Thymus (tissue), 11 donors: ENCODE measurements around the gene PITRM1. TPM values are rescaled to one million over a fixed set of nuclear protein-coding genes. Genes with fewer than 3 reads are reported as not detected.

Experiments
- DNase-seq, 9 donors: peaks; one replicate each; pipeline ENCODE4 v3.0.0-alpha.2; 2013; ENCODE audit warnings: low spot score in 9 of 9, low read depth in 6 of 9, missing footprints in 1 of 9
- H3K27ac ChIP-seq, 2 donors: one replicate each; pipeline ENCODE4 v1.5.1; 2013; ENCODE audit warnings: control low read depth in 1 of 2, low read depth in 1 of 2, low read length in 1 of 2, mild to moderate bottlenecking in 1 of 2, moderate library complexity in 1 of 2
- H3K27me3 ChIP-seq, 2 donors: one replicate each; pipeline ENCODE4 v1.5.1; 2013; ENCODE audit warnings: low read length in 1 of 2; ENCODE audit not compliant: control insufficient read depth in 2 of 2, insufficient read depth in 1 of 2
- H3K36me3 ChIP-seq, 2 donors: one replicate each; pipeline ENCODE4 v1.5.1; 2013; ENCODE audit warnings: low read length in 1 of 2, mild to moderate bottlenecking in 1 of 2, moderate library complexity in 1 of 2; ENCODE audit not compliant: control insufficient read depth in 2 of 2, insufficient read depth in 2 of 2
- H3K4me1 ChIP-seq, 2 donors: one replicate each; pipeline ENCODE4 v1.5.1; 2013; ENCODE audit warnings: low read length in 2 of 2; ENCODE audit not compliant: control insufficient read depth in 2 of 2, insufficient read depth in 2 of 2
- H3K4me3 ChIP-seq, 2 donors: one replicate each; pipeline ENCODE4 v1.5.1; 2013; ENCODE audit warnings: low read length in 2 of 2, control low read depth in 1 of 2, mild to moderate bottlenecking in 1 of 2
- H3K9me3 ChIP-seq, 2 donors: one replicate each; pipeline ENCODE4 v1.5.1; 2013; ENCODE audit warnings: low read length in 1 of 2, mild to moderate bottlenecking in 1 of 2; ENCODE audit not compliant: control insufficient read depth in 2 of 2, insufficient read depth in 1 of 2
- WGBS: extraction: QIAGEN DNeasy Blood & Tissue Kit; methylation state at CpG from one replicate; pipeline ENCODE4 v1.1.7; 2013; 5-methylcytosine and 5-hydroxymethylcytosine counted together
- polyA plus RNA-seq: library from polyadenylated mRNA; stranded (reverse); fragments of 200-250 nt; gene quantifications from one replicate; pipeline ENCODE4 v1.2.3, GENCODE V29; 2013
- total RNA-seq: library from RNA; stranded (reverse); fragments of 120-200 nt; gene quantifications from one replicate; pipeline ENCODE4 v1.2.4, GENCODE V29; 2013
- donor health status: healthy.

The PITRM1 gene
- total and polyA plus RNA-seq, 2 donors, result 50.1 to 159 TPM

DNA sequence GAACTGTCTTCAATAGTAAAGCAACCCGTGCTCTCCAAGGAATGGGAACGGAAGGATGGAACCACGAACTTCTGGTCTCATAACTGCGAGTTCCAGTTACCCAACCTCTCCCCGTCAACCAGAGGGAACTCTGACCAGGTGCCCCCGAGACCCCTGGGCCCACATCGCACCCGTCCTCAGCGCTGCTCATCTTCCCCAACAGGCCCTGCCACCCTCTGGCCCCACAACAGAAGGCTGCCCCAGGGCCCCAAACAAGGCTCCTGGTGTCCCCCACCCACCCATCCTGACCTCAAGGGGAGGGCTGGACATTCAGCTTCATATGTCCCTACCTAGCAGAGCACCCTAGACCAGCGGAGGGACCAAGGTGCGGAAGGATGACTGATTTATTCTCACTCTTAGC is 22.7 kb downstream of the PITRM1 start:
- H3K4me3 ChIP-seq, result no peak overlapping the region
- no peak overlapping the region for H3K27ac ChIP-seq
- H3K9me3 ChIP-seq, result no peaks in the 10 kb centered on the region
- H3K27me3 ChIP-seq, result no peaks in the 10 kb centered on the region
- 93% methylated on average over 11 of the region's 11 CpGs for WGBS
- H3K4me1 ChIP-seq, result peaks cover 0 to 3% of the 10 kb centered on the region in 2 donors
- H3K36me3 ChIP-seq, result peaks cover 79 to 80% of the 10 kb centered on the region in 2 donors
- no peak for DNase-seq

DNA sequence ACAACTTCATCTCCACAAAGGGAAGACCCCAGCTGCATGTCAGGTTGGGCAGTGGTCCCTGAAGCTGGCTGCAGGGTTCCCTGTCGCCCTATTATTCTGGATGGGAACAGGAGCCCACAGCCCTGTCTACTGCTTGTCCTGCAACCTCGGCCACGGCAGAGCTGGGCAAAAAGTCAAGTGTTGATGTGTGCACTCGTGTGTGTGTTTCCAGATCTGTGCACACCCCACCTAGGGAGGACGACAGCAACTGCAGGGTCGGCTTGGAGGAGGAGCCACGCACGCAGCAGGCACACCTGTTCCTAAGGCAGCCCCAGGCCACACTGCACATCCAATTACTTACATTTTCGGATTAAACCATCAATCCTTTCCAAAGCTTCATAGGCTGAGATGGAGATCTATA is 23.6 kb downstream of the PITRM1 start:
- H3K36me3 ChIP-seq, result peaks cover 81% of the 10 kb centered on the region in 2 donors
- no peaks in the 10 kb centered on the region for H3K9me3 ChIP-seq
- no peak overlapping the region for H3K4me3 ChIP-seq
- DNase-seq, result no peak
- H3K27ac ChIP-seq, result no peak overlapping the region
- H3K4me1 ChIP-seq, result peaks cover 0 to 3% of the 10 kb centered on the region in 2 donors
- no peaks in the 10 kb centered on the region for H3K27me3 ChIP-seq
- WGBS, result 97% methylated on average over 9 of the region's 9 CpGs

DNA sequence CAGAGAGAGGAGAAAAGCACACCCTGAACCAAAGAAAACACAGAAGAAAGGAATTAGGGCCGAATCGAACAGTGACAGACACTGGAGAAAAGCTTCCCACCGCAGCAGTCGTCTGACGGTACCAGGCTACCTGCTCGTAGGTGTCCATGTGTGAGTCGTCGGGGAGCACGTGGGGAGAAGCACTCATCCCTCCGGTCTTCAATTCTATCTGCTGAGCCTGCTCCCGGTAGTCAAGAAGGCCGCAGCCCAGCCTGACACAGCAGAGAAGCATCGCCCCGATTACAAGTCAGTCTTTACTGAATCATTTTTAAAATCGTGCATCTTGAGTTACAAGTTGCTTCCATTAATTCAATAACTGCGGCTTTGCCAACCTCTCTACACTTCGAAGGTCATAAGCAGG is 24.5 kb downstream of the PITRM1 start:
- peaks cover 86 to 88% of the 10 kb centered on the region in 2 donors for H3K36me3 ChIP-seq
- peaks cover 0 to 3% of the 10 kb centered on the region in 2 donors for H3K4me1 ChIP-seq
- no peak overlapping the region for H3K27ac ChIP-seq
- no peaks in the 10 kb centered on the region for H3K9me3 ChIP-seq
- 95% methylated on average over 17 of the region's 17 CpGs for WGBS
- no peak for DNase-seq
- H3K27me3 ChIP-seq, result no peaks in the 10 kb centered on the region
- H3K4me3 ChIP-seq, result no peak overlapping the region

DNA sequence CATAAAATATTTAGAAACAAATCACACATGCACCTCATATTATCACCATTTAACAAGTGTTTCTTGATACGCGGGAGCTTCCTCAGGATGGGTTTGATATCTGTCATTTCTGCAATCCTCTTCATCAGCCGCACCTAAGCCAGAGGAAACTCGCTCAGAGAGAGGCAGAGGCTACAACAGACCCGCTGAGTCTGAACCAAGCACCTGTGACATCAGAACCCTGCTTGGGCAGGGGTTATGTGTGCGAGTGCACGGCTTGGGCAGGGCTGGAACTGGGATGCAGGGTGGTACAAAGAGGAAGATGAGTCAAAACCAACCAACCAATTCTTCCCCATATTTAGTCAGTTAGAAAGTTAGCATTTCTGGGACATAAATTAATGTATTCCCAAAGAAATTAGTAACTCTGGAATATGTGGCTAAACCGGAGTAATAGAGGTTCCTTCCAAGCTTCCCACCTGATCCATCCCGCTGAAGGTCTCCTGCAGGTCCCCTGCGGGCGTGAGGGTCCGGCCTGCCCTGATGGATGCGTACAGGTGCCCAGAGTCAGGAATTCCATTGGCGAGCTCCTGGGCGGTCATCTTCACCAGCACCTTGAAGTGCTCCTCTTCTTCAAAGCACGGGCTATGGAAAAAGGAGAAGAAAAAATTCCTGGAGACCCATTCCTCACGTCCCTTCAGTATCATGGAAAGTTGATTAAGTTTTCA is 25.3 kb downstream of the PITRM1 start:
- no peak for DNase-seq
- H3K9me3 ChIP-seq, result no peaks in the 10 kb centered on the region
- H3K36me3 ChIP-seq, result peaks cover 88% of the 10 kb centered on the region in 2 donors
- WGBS, result 95% methylated on average over 17 of the region's 17 CpGs
- H3K4me3 ChIP-seq, result no peak overlapping the region
- no peaks in the 10 kb centered on the region for H3K27me3 ChIP-seq
- no peak overlapping the region for H3K27ac ChIP-seq
- H3K4me1 ChIP-seq, result peaks cover 0 to 3% of the 10 kb centered on the region in 2 donors

DNA sequence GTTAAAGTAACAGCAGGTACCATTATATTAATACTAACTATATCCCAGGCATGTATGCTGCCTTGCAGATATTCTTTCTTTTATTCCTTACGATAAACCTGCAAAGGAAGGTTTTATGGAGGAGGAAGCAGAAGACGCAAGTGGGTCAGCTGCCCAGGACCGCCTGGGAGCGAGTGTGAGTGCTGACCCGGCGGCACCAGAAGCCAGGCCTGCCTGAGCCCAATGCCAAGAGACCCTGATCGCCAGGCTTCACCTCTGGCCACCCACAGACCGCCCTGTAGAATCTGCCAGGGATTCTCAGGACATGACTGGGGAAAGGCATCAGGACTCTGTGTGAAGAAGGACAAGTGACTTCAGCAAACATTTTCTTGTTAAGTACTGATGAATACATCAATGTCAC is 26.3 kb downstream of the PITRM1 start:
- Histone ChIP-seq H3K9me3 (no peaks in the 10 kb centered on the region), H3K4me1 (peaks cover 0 to 3% of the 10 kb centered on the region in 2 donors), H3K4me3 (no peak overlapping the region), H3K27me3 (no peaks in the 10 kb centered on the region), H3K27ac (no peak overlapping the region), H3K36me3 (peaks cover 91% of the 10 kb centered on the region in 2 donors)
- no peak for DNase-seq
- WGBS, result 97% methylated on average over 8 of the region's 8 CpGs

DNA sequence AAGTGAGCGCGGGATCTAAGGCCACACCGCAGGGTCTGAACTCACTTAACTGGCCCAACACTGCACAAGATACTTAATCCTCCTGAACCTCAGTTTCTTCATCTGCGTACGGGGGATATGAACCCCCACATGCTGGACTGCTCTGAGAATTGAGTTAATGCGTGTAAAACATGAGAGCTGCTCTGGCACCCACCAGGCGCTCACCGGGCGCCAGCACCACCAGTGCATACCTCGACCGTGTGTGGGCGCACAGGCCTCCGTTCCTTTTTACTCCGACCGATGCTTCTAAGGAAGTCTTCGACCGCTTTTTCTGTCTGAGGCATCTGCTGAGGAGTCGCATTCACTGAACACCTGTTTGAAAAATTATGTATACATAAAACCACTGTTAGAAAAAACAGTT is 27.2 kb downstream of the PITRM1 start:
- H3K36me3 ChIP-seq, result peaks cover 85 to 90% of the 10 kb centered on the region in 2 donors
- no peak overlapping the region for H3K4me3 ChIP-seq
- no peaks in the 10 kb centered on the region for H3K27me3 ChIP-seq
- WGBS, result 98% methylated on average over 18 of the region's 18 CpGs
- no peak overlapping the region for H3K27ac ChIP-seq
- no peaks in the 10 kb centered on the region for H3K9me3 ChIP-seq
- DNase-seq, result no peak
- H3K4me1 ChIP-seq, result peaks cover 0 to under 1% of the 10 kb centered on the region in 2 donors

DNA sequence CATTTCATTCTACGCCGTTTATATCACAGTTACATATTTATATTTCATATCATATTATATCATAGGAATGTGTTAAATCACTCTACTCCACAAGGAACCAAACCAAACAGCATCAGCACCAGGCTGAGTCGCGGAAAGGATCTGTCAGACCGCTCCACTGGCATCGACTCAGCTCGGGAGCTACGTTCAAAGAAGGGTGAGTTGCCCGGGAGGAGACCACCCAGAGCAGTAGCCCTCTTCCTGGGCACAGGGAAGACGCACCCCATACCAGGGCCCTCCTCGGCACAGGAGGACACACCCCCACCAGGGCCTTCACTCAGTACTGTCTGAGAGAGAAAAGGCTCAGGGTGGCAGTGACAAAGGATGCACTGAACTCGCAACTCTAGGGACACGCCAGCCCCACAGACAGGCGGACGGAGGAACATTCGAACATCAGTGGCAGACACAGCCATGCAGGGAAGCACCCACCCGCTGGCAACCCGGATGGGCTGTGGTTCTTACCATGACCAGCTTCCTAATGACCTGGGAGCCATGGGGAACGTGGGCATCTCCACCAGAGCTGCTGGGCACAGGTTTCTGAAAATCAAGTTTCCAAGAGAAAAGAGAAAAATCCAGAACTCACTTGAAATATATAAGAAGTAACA is 28.7 kb downstream of the PITRM1 start:
- Histone ChIP-seq H3K9me3 (no peaks in the 10 kb centered on the region), H3K4me1 (no peaks in the 10 kb centered on the region), H3K4me3 (no peak overlapping the region), H3K27ac (no peak overlapping the region), H3K36me3 (peaks cover 86 to 89% of the 10 kb centered on the region in 2 donors), H3K27me3 (no peaks in the 10 kb centered on the region)
- DNase-seq, result no peak
- 98% methylated on average over 19 of the region's 19 CpGs for WGBS

DNA sequence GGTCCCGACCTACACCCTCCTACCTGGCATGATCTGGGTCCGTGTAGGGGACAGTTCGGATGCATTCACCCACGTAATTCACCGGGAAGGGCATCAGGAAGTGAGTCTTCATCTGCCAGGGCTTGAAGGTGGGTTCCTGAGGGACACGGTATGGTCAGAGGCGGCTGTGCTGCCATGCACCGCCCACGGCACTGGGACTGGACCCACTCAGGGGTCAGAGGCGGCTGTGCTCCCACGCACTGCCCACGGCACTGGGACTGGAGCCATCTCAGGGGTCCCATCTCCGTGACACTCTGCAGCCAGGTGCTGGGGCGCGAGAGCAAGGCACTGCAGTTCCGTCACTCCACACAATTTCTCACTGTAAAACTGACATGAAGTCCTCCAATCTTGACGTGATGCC is 29.2 kb downstream of the PITRM1 start:
- Histone ChIP-seq H3K27me3 (no peaks in the 10 kb centered on the region), H3K4me3 (no peak overlapping the region), H3K27ac (no peak overlapping the region), H3K36me3 (peaks cover 86 to 89% of the 10 kb centered on the region in 2 donors), H3K9me3 (no peaks in the 10 kb centered on the region), H3K4me1 (no peaks in the 10 kb centered on the region)
- 97% methylated on average over 17 of the region's 17 CpGs for WGBS
- DNase-seq, result no peak

DNA sequence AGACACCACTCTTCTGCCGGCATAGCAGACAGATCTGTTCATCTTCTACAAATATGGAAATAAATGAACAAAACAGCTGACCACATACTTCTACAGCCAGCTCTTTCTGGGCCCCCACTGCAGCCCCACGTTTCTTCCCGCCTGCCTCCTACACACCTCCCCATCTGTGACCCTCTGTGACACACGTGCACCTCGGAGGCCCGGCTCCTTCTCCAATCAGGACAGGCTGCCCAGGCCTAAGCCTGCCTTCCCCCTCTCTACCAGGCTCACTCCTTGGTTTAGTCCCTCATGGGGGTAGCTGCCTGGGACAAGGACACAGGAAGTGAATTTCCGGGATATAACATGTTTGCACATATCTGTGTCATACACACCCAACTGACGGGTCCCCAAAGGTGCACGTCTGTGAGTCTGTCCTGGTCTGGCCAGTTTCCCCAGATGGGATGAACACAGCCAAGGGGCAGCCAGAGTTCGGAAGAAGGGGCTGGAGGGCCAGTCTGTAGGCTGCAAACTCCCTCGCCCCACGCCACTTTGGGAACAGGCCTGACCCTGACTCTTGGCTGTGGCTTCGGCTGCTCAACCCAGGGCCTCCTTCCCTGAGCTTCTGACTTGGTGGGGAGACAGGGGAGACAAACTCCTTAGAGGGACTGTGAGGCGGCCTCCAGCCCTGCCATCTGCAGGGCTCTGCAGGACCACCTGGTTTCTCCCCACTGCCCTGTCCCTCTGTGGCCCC is 30.3 kb downstream of the PITRM1 start:
- no peaks in the 10 kb centered on the region for H3K27me3 ChIP-seq
- no peak overlapping the region for H3K4me3 ChIP-seq
- DNase-seq, result no peak
- no peaks in the 10 kb centered on the region for H3K9me3 ChIP-seq
- no peaks in the 10 kb centered on the region for H3K4me1 ChIP-seq
- H3K36me3 ChIP-seq, result peaks cover 87 to 90% of the 10 kb centered on the region in 2 donors
- H3K27ac ChIP-seq, result no peak overlapping the region
- 98% methylated on average over 14 of the region's 14 CpGs for WGBS
